T-cell (primary cell): ENCODE data around the gene PCDHB12. TPM values are rescaled to one million over a fixed set of nuclear protein-coding genes. Genes with fewer than 3 reads are reported as not detected.
"Not testable (repeated sequence)": the region's sequence is repeated elsewhere in the genome, so short reads cannot be mapped to it uniquely, and the experiment has no call there.

Source experiments
- ATAC-seq, 4 experiments: fragments of 200-7000 bp in 3 of 4; fragments of 150-1000 bp in 1 of 4; cut with Tn5 transposase; replicated peaks in 1 of 4; 1 replicate in 3 of 4; 2 replicates in 1 of 4; pipeline ENCODE4 v1.10.0; 2021; ENCODE audit warnings: moderate library complexity in 3 of 4, mild to moderate bottlenecking in 2 of 4, moderate number of reproducible peaks in 1 of 4
- CTCF ChIA-PET, 2 donors: fragments of 300-600 bp; sonication (Branson Sonifier 250); formaldehyde crosslinking; loops; one replicate each; lab custom pipeline; 2022; ENCODE audit warnings: antibody characterized with exemption in 2 of 2; lab: Charles Lee
- POLR2A ChIA-PET, 2 donors: fragments of 300-600 bp; sonication (Branson Sonifier 250); formaldehyde crosslinking; loops; one replicate each; lab custom pipeline; 2022; ENCODE audit warnings: antibody characterized with exemption in 2 of 2; lab: Charles Lee
- DNase-seq, 35 experiments: peaks; one replicate each; pipeline versions ENCODE4 v3.0.0 to v3.0.0-alpha.2; 2013 to 2023
- H3K27ac ChIP-seq: one replicate; pipeline ENCODE4 v1.5.1; 2013; ENCODE audit warnings: low read length
- H3K27me3 ChIP-seq, 2 experiments: replicated peaks in 1 of 2; 1 replicate in 1 of 2; 2 replicates in 1 of 2; pipeline versions ENCODE4 v1.6.1 to v1.7.0; 2013; ENCODE audit warnings: low read length in 1 of 2, mixed read lengths in 1 of 2; ENCODE audit not compliant: control insufficient read depth in 2 of 2, insufficient read depth in 2 of 2; ENCODE audit errors: extremely low read depth in 1 of 2
- H3K36me3 ChIP-seq, 2 donors: 1 replicate in 1 of 2; 2 replicates in 1 of 2; pipeline versions ENCODE4 v1.6.1 to v1.7.0; 2013; ENCODE audit warnings: low read length in 1 of 2; ENCODE audit not compliant: control insufficient read depth in 2 of 2, insufficient read depth in 1 of 2; ENCODE audit errors: extremely low read depth in 1 of 2
- H3K4me1 ChIP-seq, 2 experiments: 1 replicate in 1 of 2; 2 replicates in 1 of 2; pipeline versions ENCODE4 v1.6.1 to v1.7.0; 2013; ENCODE audit warnings: low read length in 2 of 2, mixed read lengths in 1 of 2; ENCODE audit not compliant: insufficient read depth in 2 of 2, control insufficient read depth in 1 of 2; ENCODE audit errors: extremely low read depth in 1 of 2
- H3K4me3 ChIP-seq, 2 donors: 1 replicate in 1 of 2; 2 replicates in 1 of 2; pipeline versions ENCODE4 v1.5.1 to v1.7.0; 2013; ENCODE audit warnings: mild to moderate bottlenecking in 2 of 2, low read length in 1 of 2, moderate library complexity in 1 of 2; ENCODE audit not compliant: control insufficient read depth in 1 of 2; ENCODE audit errors: extremely low read depth in 1 of 2
- H3K9me3 ChIP-seq: 2 replicates; pipeline ENCODE4 v1.7.0; 2013
- H3K27ac Mint-ChIP-seq, 2 donors: one replicate each; pipeline ENCODE4 v1.8.0; 2020 to 2021; ENCODE audit warnings: mild to moderate bottlenecking in 2 of 2, mixed read lengths in 2 of 2
- H3K27me3 Mint-ChIP-seq, 2 donors: one replicate each; pipeline ENCODE4 v1.8.0; 2021 to 2022; ENCODE audit warnings: mixed read lengths in 2 of 2
- H3K36me3 Mint-ChIP-seq: one replicate; pipeline ENCODE4 v1.8.0; 2021; ENCODE audit warnings: mixed read lengths
- H3K4me1 Mint-ChIP-seq, 3 donors: one replicate each; pipeline ENCODE4 v1.8.0; 2020 to 2022; ENCODE audit warnings: mixed read lengths in 3 of 3, mild to moderate bottlenecking in 1 of 3
- H3K4me3 Mint-ChIP-seq, 3 donors: one replicate each; pipeline ENCODE4 v1.8.0; 2020 to 2022; ENCODE audit warnings: mild to moderate bottlenecking in 3 of 3, mixed read lengths in 3 of 3, moderate library complexity in 3 of 3
- H3K9me3 Mint-ChIP-seq, 3 donors: one replicate each; pipeline ENCODE4 v1.8.0; 2020 to 2022; ENCODE audit warnings: mixed read lengths in 3 of 3
- WGBS: methylation state at CpG from one replicate; pipeline ENCODE4 v1.1.5; 2013; ENCODE audit warnings: missing lambda C conversion rate; ENCODE audit not compliant: insufficient coverage; 5-methylcytosine and 5-hydroxymethylcytosine counted together
- total RNA-seq, 35 experiments: library from RNA in 6 of 35; stranded (reverse) in 6 of 35; fragments of 120-200 nt in 1 of 35; gene quantifications; one replicate each; pipeline versions ENCODE4 v1.2.1 to v1.2.4 and lab custom pipeline; 2013 to 2026

Gene PCDHB12
- total RNA-seq, 5 donors from 2014 or later (not counting 1 experiment from before 2014, with no cell fraction given) = not detected

DNA sequence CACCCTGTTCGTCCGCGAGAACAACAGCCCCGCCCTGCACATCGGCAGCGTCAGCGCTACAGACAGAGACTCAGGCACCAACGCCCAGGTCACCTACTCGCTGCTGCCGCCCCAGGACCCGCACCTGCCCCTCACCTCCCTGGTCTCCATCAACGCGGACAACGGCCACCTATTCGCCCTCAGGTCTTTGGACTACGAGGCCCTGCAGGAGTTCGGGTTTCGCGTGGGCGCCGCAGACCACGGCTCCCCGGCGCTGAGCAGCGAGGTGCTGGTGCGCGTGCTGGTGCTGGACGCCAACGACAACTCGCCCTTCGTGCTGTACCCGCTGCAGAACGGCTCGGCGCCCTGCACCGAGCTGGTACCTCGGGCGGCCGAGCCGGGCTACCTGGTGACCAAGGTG, 27.4 kb downstream of the PCDHB12 start:
- H3K27me3 ChIP-seq = peaks cover 0 to 23% of the 10 kb centered on the region in 2 experiments
- DNase-seq, H3K4me3 ChIP-seq, H3K4me3 Mint-ChIP-seq, POLR2A ChIA-PET, CTCF ChIA-PET, H3K27ac ChIP-seq, H3K36me3 ChIP-seq, H3K27ac Mint-ChIP-seq, ATAC-seq, H3K4me1 ChIP-seq, H3K4me1 Mint-ChIP-seq, H3K9me3 ChIP-seq: not testable (repeated sequence)
- Mint-ChIP-seq H3K9me3 (peaks cover 22 to 53% (median 50%) of the 10 kb centered on the region in 3 donors), H3K27me3 (peaks cover 53 to 59% of the 10 kb centered on the region in 2 donors), H3K36me3 (peaks cover 10% of the 10 kb centered on the region)
- 46% methylated on average over 40 of the region's 40 CpGs for WGBS

DNA sequence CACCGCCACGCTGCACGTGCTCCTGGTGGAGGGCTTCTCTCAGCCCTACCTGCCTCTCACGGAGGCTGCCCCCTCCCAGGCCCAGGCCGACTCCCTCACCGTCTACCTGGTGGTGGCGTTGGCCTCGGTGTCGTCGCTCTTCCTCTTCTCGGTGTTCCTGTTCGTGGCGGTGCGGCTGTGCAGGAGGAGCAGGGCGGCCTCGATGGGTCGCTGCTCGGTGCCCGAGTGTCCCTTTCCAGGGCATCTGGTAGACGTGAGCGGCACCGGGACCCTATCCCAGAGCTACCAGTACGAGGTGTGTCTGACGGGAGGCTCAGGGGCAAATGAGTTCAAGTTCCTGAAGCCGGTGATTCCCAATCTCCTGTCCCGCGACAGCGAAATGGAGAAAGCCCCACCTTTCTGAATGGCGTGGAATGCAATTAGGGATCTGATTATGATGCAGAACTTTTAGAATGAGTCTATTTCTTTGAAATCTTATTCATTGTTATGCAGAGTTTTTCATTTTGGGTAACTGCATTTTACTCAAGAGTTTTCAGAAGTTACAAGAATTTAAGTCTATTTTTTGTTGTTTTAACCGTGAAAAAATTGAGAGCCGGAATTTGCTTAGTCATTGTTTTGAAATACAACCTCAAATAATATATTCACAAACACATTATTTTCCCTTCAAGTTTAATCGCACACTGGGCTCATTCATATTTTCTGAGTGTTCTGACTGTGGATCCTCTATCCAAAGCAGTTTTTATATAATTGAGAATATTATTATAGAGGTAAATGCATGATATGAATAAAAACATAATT, 28.2 kb downstream of the PCDHB12 start:
- POLR2A ChIA-PET = no interaction called here
- no peak for DNase-seq
- Histone ChIP-seq H3K4me3 (no peak overlapping the region), H3K4me1 (no peaks in the 10 kb centered on the region), H3K27ac (no peak overlapping the region), H3K9me3 (peaks cover 2% of the 10 kb centered on the region), H3K36me3 (no peaks in the 10 kb centered on the region), H3K27me3 (peaks cover 0 to 29% of the 10 kb centered on the region in 2 experiments)
- Mint-ChIP-seq H3K4me3 (peak overlapping the region in 1 of 3 donors; percentile 37), H3K27me3 (peaks cover 55 to 62% of the 10 kb centered on the region in 2 donors), H3K36me3 (peaks cover 11% of the 10 kb centered on the region), H3K4me1 (no peaks in the 10 kb centered on the region), H3K9me3 (peaks cover 22 to 48% (median 47%) of the 10 kb centered on the region in 3 donors), H3K27ac (no peak overlapping the region)
- ATAC-seq = no peak
- WGBS = 33% methylated on average over 22 of the region's 32 CpGs
- CTCF ChIA-PET = no interaction called here

DNA sequence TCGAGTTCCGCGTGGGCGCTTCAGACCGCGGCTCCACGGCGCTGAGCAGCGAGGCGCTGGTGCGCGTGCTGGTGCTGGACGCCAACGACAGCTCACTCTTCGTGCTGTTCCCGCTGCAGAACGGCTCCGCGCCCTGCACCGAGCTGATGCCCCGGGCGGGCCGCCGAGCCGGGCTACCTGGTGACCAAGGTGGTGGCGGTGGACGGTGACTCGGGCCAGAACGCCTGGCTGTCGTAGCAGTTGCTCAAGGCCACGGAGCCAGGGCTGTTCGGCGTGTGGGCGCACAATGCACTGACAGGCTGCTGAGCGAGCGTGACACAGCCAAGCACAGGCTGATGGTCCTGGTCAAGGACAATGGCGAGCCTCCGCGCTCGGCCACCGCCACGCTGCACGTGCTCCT, 33.0 kb downstream of the PCDHB12 start:
- 43% methylated on average over 41 of the region's 43 CpGs for WGBS
- Histone ChIP-seq H3K27ac (no peak overlapping the region), H3K36me3 (no peaks in the 10 kb centered on the region), H3K4me3 (no peak overlapping the region), H3K9me3 (peaks cover 6% of the 10 kb centered on the region), H3K27me3 (peaks cover 0 to 33% of the 10 kb centered on the region in 2 experiments), H3K4me1 (no peaks in the 10 kb centered on the region)
- peaks cover 17 to 56% (median 45%) of the 10 kb centered on the region in 3 donors for H3K9me3 Mint-ChIP-seq
- H3K36me3 Mint-ChIP-seq = peaks cover 29% of the 10 kb centered on the region
- H3K4me1 Mint-ChIP-seq = peaks cover 0 to 4% (median 0%) of the 10 kb centered on the region in 3 donors
- no peak overlapping the region for H3K27ac Mint-ChIP-seq
- ATAC-seq (no peak), DNase-seq (no peak)
- peaks cover 44 to 61% of the 10 kb centered on the region in 2 donors for H3K27me3 Mint-ChIP-seq
- no peak overlapping the region for H3K4me3 Mint-ChIP-seq
- ChIA-PET POLR2A (no interaction called here), CTCF (no interaction called here)

DNA sequence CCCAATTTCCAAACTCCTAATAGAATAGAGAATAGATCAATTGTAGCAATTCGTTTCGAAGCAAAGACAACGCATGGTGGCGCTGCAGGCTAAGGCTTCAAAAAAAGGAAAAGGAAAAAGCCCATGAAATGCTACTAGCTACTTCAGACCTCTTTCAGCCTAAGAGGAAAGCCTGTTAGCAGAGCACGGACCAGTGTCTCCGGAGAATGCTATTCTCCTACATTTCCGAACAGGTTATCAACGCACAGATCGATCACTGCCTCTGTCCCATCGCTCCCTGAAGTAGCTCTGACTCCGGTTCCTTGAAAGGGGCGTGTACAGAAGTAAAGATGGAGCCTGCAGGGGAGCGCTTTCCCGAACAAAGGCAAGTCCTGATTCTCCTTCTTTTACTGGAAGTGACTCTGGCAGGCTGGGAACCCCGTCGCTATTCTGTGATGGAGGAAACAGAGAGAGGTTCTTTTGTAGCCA, 36.8 kb downstream of the PCDHB12 start, which contains the start of gene PCDHB15:
PCDHB15 (plus strand) TSS at position 146 of the 468 bp plus-strand sequence; CDS start at position 330, 184 bp downstream.
- no peak within 1 kb of the TSS for H3K27ac ChIP-seq

DNA sequence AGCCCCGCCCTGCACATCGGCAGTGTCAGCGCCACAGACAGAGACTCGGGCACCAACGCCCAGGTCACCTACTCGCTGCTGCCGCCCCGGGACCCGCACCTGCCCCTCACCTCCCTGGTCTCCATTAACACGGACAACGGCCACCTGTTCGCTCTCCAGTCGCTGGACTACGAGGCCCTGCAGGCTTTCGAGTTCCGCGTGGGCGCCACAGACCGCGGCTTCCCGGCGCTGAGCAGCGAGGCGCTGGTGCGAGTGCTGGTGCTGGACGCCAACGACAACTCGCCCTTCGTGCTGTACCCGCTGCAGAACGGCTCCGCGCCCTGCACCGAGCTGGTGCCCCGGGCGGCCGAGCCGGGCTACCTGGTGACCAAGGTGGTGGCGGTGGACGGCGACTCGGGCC, 38.5 kb downstream of the PCDHB12 start:
- peaks cover 18 to 28% of the 10 kb centered on the region in 2 donors for H3K27me3 Mint-ChIP-seq
- H3K4me3 Mint-ChIP-seq, H3K27ac Mint-ChIP-seq, H3K9me3 ChIP-seq, H3K27ac ChIP-seq, POLR2A ChIA-PET, H3K36me3 ChIP-seq, CTCF ChIA-PET, ATAC-seq, H3K4me1 ChIP-seq, DNase-seq, H3K4me3 ChIP-seq, H3K4me1 Mint-ChIP-seq: not testable (repeated sequence)
- peaks cover 0 to 21% of the 10 kb centered on the region in 2 experiments for H3K27me3 ChIP-seq
- WGBS = 63% methylated on average over 17 of the region's 42 CpGs
- H3K36me3 Mint-ChIP-seq = peaks cover 28% of the 10 kb centered on the region
- H3K9me3 Mint-ChIP-seq = peaks cover 5 to 66% (median 44%) of the 10 kb centered on the region in 3 donors

More for the DNA sequence above, 36.8 kb downstream of the PCDHB12 start, which contains the start of gene PCDHB15:
- CTCF ChIA-PET = interaction anchor here in 1 of 2 donors (0.7 to 1.1 kb wide), 3 partner anchors 91 to 319 kb away, joined by 3 to 4 read pairs (median 4); no protein-coding TSS in a partner anchor
- H3K36me3 Mint-ChIP-seq = peaks cover 38% of the 10 kb centered on the region
- 25% methylated on average over 12 of the region's 16 CpGs for WGBS
- ATAC-seq (no peak), DNase-seq (peak in 9 of 35 experiments; percentile 3 to 25 (median 6))
- H3K4me1 Mint-ChIP-seq = peaks cover 0 to 4% (median 0%) of the 10 kb centered on the region in 3 donors
- Histone ChIP-seq H3K36me3 (no peaks in the 10 kb centered on the region), H3K4me3 (peak within 1 kb of the TSS; percentile 6 to 44), H3K9me3 (peaks cover 5% of the 10 kb centered on the region), H3K4me1 (no peaks in the 10 kb centered on the region), H3K27me3 (peaks cover 0 to 31% of the 10 kb centered on the region in 2 experiments)
- H3K27me3 Mint-ChIP-seq = peaks cover 29 to 39% of the 10 kb centered on the region in 2 donors
- H3K27ac Mint-ChIP-seq = no peak within 1 kb of the TSS
- H3K9me3 Mint-ChIP-seq = peaks cover 11 to 62% (median 46%) of the 10 kb centered on the region in 3 donors
- POLR2A ChIA-PET = no interaction called here
- H3K4me3 Mint-ChIP-seq = peak within 1 kb of the TSS; percentile 26 to 42 (median 41)

DNA sequence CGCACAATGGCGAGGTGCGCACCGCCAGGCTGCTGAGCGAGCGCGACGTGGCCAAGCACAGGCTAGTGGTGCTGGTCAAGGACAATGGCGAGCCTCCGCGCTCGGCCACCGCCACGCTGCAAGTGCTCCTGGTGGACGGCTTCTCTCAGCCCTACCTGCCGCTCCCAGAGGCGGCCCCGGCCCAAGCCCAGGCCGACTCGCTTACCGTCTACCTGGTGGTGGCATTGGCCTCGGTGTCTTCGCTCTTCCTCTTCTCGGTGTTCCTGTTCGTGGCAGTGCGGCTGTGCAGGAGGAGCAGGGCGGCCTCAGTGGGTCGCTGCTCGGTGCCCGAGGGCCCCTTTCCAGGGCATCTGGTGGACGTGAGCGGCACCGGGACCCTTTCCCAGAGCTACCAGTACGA, 38.9 kb downstream of the PCDHB12 start:
- Mint-ChIP-seq H3K9me3 (peaks cover 5 to 64% (median 45%) of the 10 kb centered on the region in 3 donors), H3K27me3 (peaks cover 17 to 24% of the 10 kb centered on the region in 2 donors), H3K36me3 (peaks cover 27% of the 10 kb centered on the region)
- H3K4me1 Mint-ChIP-seq, H3K9me3 ChIP-seq, DNase-seq, POLR2A ChIA-PET, H3K4me1 ChIP-seq, H3K4me3 Mint-ChIP-seq, ATAC-seq, CTCF ChIA-PET, H3K36me3 ChIP-seq, H3K27ac ChIP-seq, H3K27ac Mint-ChIP-seq, H3K4me3 ChIP-seq: not testable (repeated sequence)
- WGBS = 66% methylated on average over 29 of the region's 34 CpGs
- peaks cover 0 to 20% of the 10 kb centered on the region in 2 experiments for H3K27me3 ChIP-seq
